ENCODE data around the gene BFAR.
"Not testable (repeated sequence)": the region's sequence is repeated elsewhere in the genome, so short reads cannot be mapped to it uniquely, and the experiment has no call there.

Gene BFAR

DNA sequence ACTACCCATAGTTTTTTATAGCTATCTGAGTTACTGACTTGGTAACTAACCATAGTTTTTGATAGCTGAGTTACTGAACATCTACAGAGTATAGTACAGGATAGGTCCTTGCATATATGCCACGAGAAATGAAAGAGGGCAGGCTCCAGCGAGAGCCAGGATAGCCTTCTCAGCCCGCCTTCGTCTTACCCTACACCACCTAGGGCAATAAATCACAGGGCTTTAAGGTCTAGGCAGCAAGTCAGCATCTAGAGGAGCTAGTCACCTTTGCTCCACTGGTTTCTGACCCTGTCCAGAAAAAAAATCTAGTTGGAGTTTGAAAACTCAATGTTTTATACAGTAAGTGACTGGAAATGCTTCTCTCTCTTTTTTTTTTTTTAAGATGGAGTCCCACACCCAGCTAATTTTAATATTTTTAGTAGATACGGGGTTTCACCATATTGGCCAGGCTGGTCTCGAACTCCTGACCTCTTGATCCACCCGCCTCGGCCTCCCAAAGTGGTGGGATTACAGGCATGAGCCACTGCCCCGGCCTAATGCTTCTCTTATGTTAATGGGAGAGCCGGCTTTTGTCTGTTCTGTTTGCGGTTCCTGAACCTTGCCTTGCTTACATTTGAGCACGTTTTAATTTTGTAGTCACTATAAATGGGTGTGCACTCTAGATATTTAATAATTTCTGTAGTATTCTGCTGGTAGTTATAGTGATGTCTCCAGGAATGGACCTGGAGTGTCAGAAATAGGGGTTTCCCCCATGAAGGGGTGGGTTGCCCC, 2.8 kb downstream of the BFAR start:
- 94% methylated on average over 6 of the region's 12 CpGs for WGBS (ENCODE audit: insufficient coverage)
- peaks cover 0 to 27% (median 22%) of the 10 kb centered on the region in 4 experiments for H3K4me1 ChIP-seq (ENCODE audit: control extremely low read depth in 1 of 4, control insufficient read depth in 4 of 4, insufficient read depth in 4 of 4, low read length in 3 of 4)
- CTCF ChIA-PET, result interaction anchor here (0.6 to 2.5 kb wide), 2 partner anchors 8 to 274 kb away, joined by 3 to 5 read pairs; no protein-coding TSS in a partner anchor
- DNase-seq, result no peak
- H3K27ac ChIP-seq (ENCODE audit: insufficient read depth in 1 of 2, low read depth in 1 of 2, low read length in 2 of 2, poor library complexity in 1 of 2, severe bottlenecking in 2 of 2), result no peak overlapping the region
- no peaks in the 10 kb centered on the region for H3K9me3 ChIP-seq (ENCODE audit: control extremely low read depth in 1 of 5, control insufficient read depth in 4 of 5, insufficient read depth in 2 of 5, low read depth in 1 of 5, low read length in 4 of 5)
- POLR2A ChIA-PET, result no interaction called here
- no peak overlapping the region for H3K4me3 ChIP-seq (ENCODE audit: control insufficient read depth in 1 of 7, extremely low read depth in 1 of 7, insufficient read depth in 4 of 7, low read depth in 2 of 7, low read length in 6 of 7)
- H3K27me3 ChIP-seq (replicated peaks in 2 of 5; ENCODE audit: control insufficient read depth in 4 of 5, insufficient read depth in 5 of 5, low read length in 4 of 5), result no peaks in the 10 kb centered on the region
- peaks cover 0 to 37% (median 16%) of the 10 kb centered on the region in 4 experiments for H3K36me3 ChIP-seq (ENCODE audit: control insufficient read depth in 4 of 4, insufficient read depth in 4 of 4, low read length in 3 of 4)

DNA sequence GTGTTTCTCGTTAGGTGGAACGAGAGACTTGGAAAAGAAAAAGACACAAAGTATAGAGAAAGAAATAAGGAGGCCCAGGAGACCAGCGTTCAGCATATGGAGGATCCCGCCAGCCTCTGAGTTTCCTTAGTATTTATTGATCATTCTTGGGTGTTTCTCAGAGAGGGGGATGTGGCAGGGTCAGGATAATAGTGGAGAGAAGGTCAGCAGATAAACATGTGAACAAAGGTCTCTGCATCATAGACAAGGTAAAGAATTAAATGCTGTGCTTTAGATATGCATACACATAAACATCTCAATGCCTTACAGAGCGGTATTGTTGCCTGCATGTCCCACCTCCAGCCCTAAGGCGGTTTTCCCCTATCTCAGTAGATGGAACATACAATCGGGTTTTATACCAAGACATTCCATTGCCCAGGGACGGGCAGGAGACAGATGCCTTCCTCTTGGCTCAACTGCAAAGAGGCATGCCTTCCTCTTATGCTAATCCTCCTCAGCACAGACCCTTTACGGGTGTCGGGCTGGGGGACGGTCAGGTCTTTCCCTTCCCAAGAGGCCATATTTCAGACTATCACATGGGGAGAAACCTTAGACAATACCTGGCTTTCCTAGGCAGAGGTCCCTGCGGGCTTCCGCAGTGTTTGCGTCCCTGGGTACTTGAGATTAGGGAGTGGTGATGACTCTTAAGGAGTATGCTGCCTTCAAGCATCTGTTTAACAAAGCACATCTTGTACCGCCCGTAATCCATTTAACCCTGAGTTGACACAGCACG, 3.6 kb downstream of the BFAR start:
- CTCF ChIA-PET; POLR2A ChIA-PET; H3K27ac ChIP-seq (ENCODE audit: insufficient read depth in 1 of 2, low read depth in 1 of 2, low read length in 2 of 2, poor library complexity in 1 of 2, severe bottlenecking in 2 of 2); H3K9me3 ChIP-seq (ENCODE audit: control extremely low read depth in 1 of 5, control insufficient read depth in 4 of 5, insufficient read depth in 2 of 5, low read depth in 1 of 5, low read length in 4 of 5); DNase-seq; H3K4me3 ChIP-seq (ENCODE audit: control insufficient read depth in 1 of 7, extremely low read depth in 1 of 7, insufficient read depth in 4 of 7, low read depth in 2 of 7, low read length in 6 of 7); H3K27me3 ChIP-seq (replicated peaks in 2 of 5; ENCODE audit: control insufficient read depth in 4 of 5, insufficient read depth in 5 of 5, low read length in 4 of 5): not testable (repeated sequence)
- Histone ChIP-seq H3K36me3 (ENCODE audit: control insufficient read depth in 4 of 4, insufficient read depth in 4 of 4, low read length in 3 of 4) (peaks cover 0 to 43% (median 16%) of the 10 kb centered on the region in 4 experiments), H3K4me1 (ENCODE audit: control extremely low read depth in 1 of 4, control insufficient read depth in 4 of 4, insufficient read depth in 4 of 4, low read length in 3 of 4) (peaks cover 0 to 26% (median 21%) of the 10 kb centered on the region in 4 experiments)
- WGBS (ENCODE audit: insufficient coverage), result 97% methylated on average over 5 of the region's 17 CpGs

DNA sequence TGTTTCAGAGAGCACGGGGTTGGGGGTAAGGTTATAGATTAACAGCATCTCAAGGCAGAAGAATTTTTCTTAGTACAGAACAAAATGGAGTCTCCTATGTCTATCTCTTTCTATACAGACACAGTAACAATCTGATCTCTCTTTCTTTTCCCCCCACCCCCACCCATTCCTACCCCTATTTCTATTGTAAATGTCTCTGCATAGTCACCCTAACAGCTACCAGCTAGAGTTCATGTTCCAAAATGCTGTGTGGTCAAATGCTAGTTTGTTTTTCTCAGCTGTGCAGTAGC, 4.1 kb downstream of the BFAR start:
- CTCF ChIA-PET; POLR2A ChIA-PET; DNase-seq; H3K9me3 ChIP-seq (ENCODE audit: control extremely low read depth in 1 of 5, control insufficient read depth in 4 of 5, insufficient read depth in 2 of 5, low read depth in 1 of 5, low read length in 4 of 5); H3K27me3 ChIP-seq (replicated peaks in 2 of 5; ENCODE audit: control insufficient read depth in 4 of 5, insufficient read depth in 5 of 5, low read length in 4 of 5); H3K4me3 ChIP-seq (ENCODE audit: control insufficient read depth in 1 of 7, extremely low read depth in 1 of 7, insufficient read depth in 4 of 7, low read depth in 2 of 7, low read length in 6 of 7); H3K27ac ChIP-seq (ENCODE audit: insufficient read depth in 1 of 2, low read depth in 1 of 2, low read length in 2 of 2, poor library complexity in 1 of 2, severe bottlenecking in 2 of 2): not testable (repeated sequence)
- peaks cover 0 to 43% (median 16%) of the 10 kb centered on the region in 4 experiments for H3K36me3 ChIP-seq (ENCODE audit: control insufficient read depth in 4 of 4, insufficient read depth in 4 of 4, low read length in 3 of 4)
- H3K4me1 ChIP-seq (ENCODE audit: control extremely low read depth in 1 of 4, control insufficient read depth in 4 of 4, insufficient read depth in 4 of 4, low read length in 3 of 4), result peaks cover 0 to 22% (median 18%) of the 10 kb centered on the region in 4 experiments
- no CpG with 5 or more reads among the region's 1 CpG for WGBS (ENCODE audit: insufficient coverage)

GRCh38 chr16:14640538-14640937, 7.8 kb downstream of the BFAR start:
- Histone ChIP-seq H3K36me3 (ENCODE audit: control insufficient read depth in 4 of 4, insufficient read depth in 4 of 4, low read length in 3 of 4) (peaks cover 9 to 54% (median 28%) of the 10 kb centered on the region in 4 experiments), H3K27me3 (replicated peaks in 2 of 5; ENCODE audit: control insufficient read depth in 4 of 5, insufficient read depth in 5 of 5, low read length in 4 of 5) (no peaks in the 10 kb centered on the region), H3K4me1 (ENCODE audit: control extremely low read depth in 1 of 4, control insufficient read depth in 4 of 4, insufficient read depth in 4 of 4, low read length in 3 of 4) (no peaks in the 10 kb centered on the region), H3K4me3 (ENCODE audit: control insufficient read depth in 1 of 7, extremely low read depth in 1 of 7, insufficient read depth in 4 of 7, low read depth in 2 of 7, low read length in 6 of 7) (no peak overlapping the region), H3K27ac (ENCODE audit: insufficient read depth in 1 of 2, low read depth in 1 of 2, low read length in 2 of 2, poor library complexity in 1 of 2, severe bottlenecking in 2 of 2) (peak overlapping the region in 1 of 2 experiments; percentile 26), H3K9me3 (ENCODE audit: control extremely low read depth in 1 of 5, control insufficient read depth in 4 of 5, insufficient read depth in 2 of 5, low read depth in 1 of 5, low read length in 4 of 5) (no peaks in the 10 kb centered on the region)
- 97% methylated on average over 5 of the region's 10 CpGs for WGBS (ENCODE audit: insufficient coverage)
- ChIA-PET POLR2A (interaction anchor here (0.5 kb wide), 1 partner anchor 8 kb away, joined by 3 read pairs; the partner anchor contains the start of gene BFAR), CTCF (interaction anchor here (1.3 kb wide), 1 partner anchor 10 kb away, joined by 5 read pairs; the partner anchor contains the start of gene PARN)
- DNase-seq, result peak in 2 of 3 donors; percentile 63 to 78

DNA sequence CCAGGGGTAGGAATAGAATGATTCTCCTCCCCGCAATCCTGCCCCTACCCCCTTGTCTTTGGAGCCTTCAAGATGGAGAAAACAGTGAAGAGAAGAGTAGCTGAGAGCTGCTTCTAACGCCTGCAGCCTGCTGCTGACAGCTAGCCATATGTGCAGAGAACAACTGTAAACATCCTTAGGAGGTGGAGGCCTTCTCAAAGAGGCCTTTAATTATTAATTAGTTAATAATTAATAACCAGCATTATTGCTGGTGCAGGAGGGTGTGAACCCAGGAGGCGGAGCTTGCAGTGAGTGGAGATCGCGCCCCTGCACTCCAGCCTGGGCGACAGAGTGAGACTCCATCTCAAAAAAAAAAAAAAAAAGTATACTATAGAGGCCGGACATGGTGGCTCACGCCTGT, 8.5 kb downstream of the BFAR start:
- no peaks in the 10 kb centered on the region for H3K9me3 ChIP-seq (ENCODE audit: control extremely low read depth in 1 of 5, control insufficient read depth in 4 of 5, insufficient read depth in 2 of 5, low read depth in 1 of 5, low read length in 4 of 5)

DNA sequence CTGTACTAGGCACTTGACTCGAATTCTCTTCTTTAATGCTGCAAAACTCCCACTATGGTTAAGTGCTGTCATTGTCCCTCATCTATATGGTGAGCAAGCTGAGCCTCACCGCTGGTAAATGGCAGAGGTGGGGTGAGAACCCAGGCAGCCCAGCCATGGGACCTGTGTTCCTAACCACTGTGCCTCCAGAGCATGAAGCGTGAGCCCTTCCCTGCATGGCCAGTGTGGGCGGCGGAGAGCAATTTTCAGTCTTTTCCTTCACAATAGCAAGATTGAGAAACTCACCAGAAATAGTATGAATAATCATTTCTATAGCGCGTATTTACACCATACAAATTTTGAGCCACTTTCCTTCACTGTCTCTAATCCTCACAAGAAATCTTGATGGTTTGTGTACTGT, 9.2 kb downstream of the BFAR start:
- DNase-seq, result peak in 1 of 3 donors; percentile 11
- Histone ChIP-seq H3K4me1 (ENCODE audit: control extremely low read depth in 1 of 4, control insufficient read depth in 4 of 4, insufficient read depth in 4 of 4, low read length in 3 of 4) (no peaks in the 10 kb centered on the region), H3K36me3 (ENCODE audit: control insufficient read depth in 4 of 4, insufficient read depth in 4 of 4, low read length in 3 of 4) (peaks cover 11 to 51% (median 31%) of the 10 kb centered on the region in 4 experiments), H3K9me3 (ENCODE audit: control extremely low read depth in 1 of 5, control insufficient read depth in 4 of 5, insufficient read depth in 2 of 5, low read depth in 1 of 5, low read length in 4 of 5) (no peaks in the 10 kb centered on the region), H3K4me3 (ENCODE audit: control insufficient read depth in 1 of 7, extremely low read depth in 1 of 7, insufficient read depth in 4 of 7, low read depth in 2 of 7, low read length in 6 of 7) (no peak overlapping the region), H3K27me3 (replicated peaks in 2 of 5; ENCODE audit: control insufficient read depth in 4 of 5, insufficient read depth in 5 of 5, low read length in 4 of 5) (no peaks in the 10 kb centered on the region), H3K27ac (ENCODE audit: insufficient read depth in 1 of 2, low read depth in 1 of 2, low read length in 2 of 2, poor library complexity in 1 of 2, severe bottlenecking in 2 of 2) (no peak overlapping the region)
- 96% methylated on average over 7 of the region's 7 CpGs for WGBS (ENCODE audit: insufficient coverage)
- ChIA-PET POLR2A (interaction anchor here (0.6 kb wide), 2 partner anchors 27 to 451 kb away, joined by 3 to 4 read pairs; no protein-coding TSS in a partner anchor), CTCF (no interaction called here)

More for the DNA sequence above, 8.5 kb downstream of the BFAR start:
- no peak for DNase-seq
- ChIA-PET CTCF (no interaction called here), POLR2A (interaction anchor here (0.6 kb wide), 1 partner anchor 451 kb away, joined by 3 read pairs; no protein-coding TSS in a partner anchor)
- no peak overlapping the region for H3K4me3 ChIP-seq (ENCODE audit: control insufficient read depth in 1 of 7, extremely low read depth in 1 of 7, insufficient read depth in 4 of 7, low read depth in 2 of 7, low read length in 6 of 7)
- 93% methylated on average over 3 of the region's 8 CpGs for WGBS (ENCODE audit: insufficient coverage)
- H3K36me3 ChIP-seq (ENCODE audit: control insufficient read depth in 4 of 4, insufficient read depth in 4 of 4, low read length in 3 of 4), result peaks cover 11 to 51% (median 30%) of the 10 kb centered on the region in 4 experiments
- H3K27me3 ChIP-seq (replicated peaks in 2 of 5; ENCODE audit: control insufficient read depth in 4 of 5, insufficient read depth in 5 of 5, low read length in 4 of 5), result no peaks in the 10 kb centered on the region
- H3K4me1 ChIP-seq (ENCODE audit: control extremely low read depth in 1 of 4, control insufficient read depth in 4 of 4, insufficient read depth in 4 of 4, low read length in 3 of 4), result no peaks in the 10 kb centered on the region
- no peak overlapping the region for H3K27ac ChIP-seq (ENCODE audit: insufficient read depth in 1 of 2, low read depth in 1 of 2, low read length in 2 of 2, poor library complexity in 1 of 2, severe bottlenecking in 2 of 2)

DNA sequence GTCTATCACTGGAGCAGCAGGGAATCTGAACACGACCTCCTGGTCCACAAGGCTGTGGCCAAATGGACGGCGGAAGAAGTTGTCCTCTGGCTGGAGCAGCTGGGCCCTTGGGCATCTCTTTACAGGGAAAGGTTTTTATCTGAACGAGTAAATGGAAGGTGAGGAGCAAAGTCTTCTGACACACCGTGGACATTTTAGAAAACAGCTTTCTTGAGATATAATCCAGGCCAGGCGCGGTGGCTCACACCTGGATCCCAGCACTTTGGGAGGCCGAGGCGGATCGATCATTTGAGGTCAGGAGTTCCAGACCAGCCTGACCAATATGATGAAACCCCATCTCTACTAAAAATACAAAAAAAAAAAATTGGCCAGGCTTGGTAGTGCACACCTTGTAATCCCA, 17.1 kb downstream of the BFAR start:
- 99% methylated on average over 9 of the region's 10 CpGs for WGBS (ENCODE audit: insufficient coverage)
- CTCF ChIA-PET, result no interaction called here
- Histone ChIP-seq H3K27me3 (replicated peaks in 2 of 5; ENCODE audit: control insufficient read depth in 4 of 5, insufficient read depth in 5 of 5, low read length in 4 of 5) (no peaks in the 10 kb centered on the region), H3K4me1 (ENCODE audit: control extremely low read depth in 1 of 4, control insufficient read depth in 4 of 4, insufficient read depth in 4 of 4, low read length in 3 of 4) (no peaks in the 10 kb centered on the region), H3K9me3 (ENCODE audit: control extremely low read depth in 1 of 5, control insufficient read depth in 4 of 5, insufficient read depth in 2 of 5, low read depth in 1 of 5, low read length in 4 of 5) (no peaks in the 10 kb centered on the region), H3K4me3 (ENCODE audit: control insufficient read depth in 1 of 7, extremely low read depth in 1 of 7, insufficient read depth in 4 of 7, low read depth in 2 of 7, low read length in 6 of 7) (no peak overlapping the region), H3K27ac (ENCODE audit: insufficient read depth in 1 of 2, low read depth in 1 of 2, low read length in 2 of 2, poor library complexity in 1 of 2, severe bottlenecking in 2 of 2) (no peak overlapping the region), H3K36me3 (ENCODE audit: control insufficient read depth in 4 of 4, insufficient read depth in 4 of 4, low read length in 3 of 4) (peaks cover 18 to 79% (median 43%) of the 10 kb centered on the region in 4 experiments)
- POLR2A ChIA-PET, result no interaction called here
- no peak for DNase-seq

Measured in common myeloid progenitor, CD34-positive (primary cell).